ENCODE measurements around the gene MAN2A1.
"Not testable (repeated sequence)": the region's sequence is repeated elsewhere in the genome, so short reads cannot be mapped to it uniquely, and the experiment has no call there.

The MAN2A1 gene

DNA sequence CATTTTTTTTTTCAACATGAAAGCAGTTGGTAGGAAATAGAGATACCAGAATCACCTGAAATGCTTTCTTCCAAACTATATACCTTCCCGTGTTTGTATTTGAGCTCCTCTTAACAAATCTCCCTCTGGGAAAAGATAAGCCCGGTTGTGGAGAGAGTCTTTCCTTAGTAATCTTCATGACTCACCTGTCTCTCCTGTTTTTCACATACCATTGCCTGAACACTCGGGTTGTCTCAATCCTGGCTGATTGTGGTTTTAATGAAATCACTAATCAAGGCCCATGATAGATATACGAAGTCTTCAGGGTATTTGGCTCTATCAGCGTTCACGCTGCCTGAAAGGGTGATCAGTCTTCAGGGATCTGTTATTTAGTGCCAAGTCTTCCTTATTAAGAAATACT is 136.7 kb downstream of the MAN2A1 start:
- Histone ChIP-seq H3K79me2 (ENCODE audit: low read length) (peaks cover 44% of the 10 kb centered on the region), H3K27ac (ENCODE audit: low read length) (no peak overlapping the region), H3K27me3 (replicated peaks; ENCODE audit: insufficient read depth, low read length) (no peaks in the 10 kb centered on the region), H3K9me3 (replicated peaks; ENCODE audit: insufficient read depth, low read length) (no peaks in the 10 kb centered on the region), H3K9ac (ENCODE audit: low read length) (no peak overlapping the region), H3K4me2 (ENCODE audit: low read depth, low read length) (no peak overlapping the region), H3K36me3 (replicated peaks; ENCODE audit: insufficient read depth, low read length) (peaks cover 20% of the 10 kb centered on the region; the same call in 1 of the 2 replicates), H3K4me3 (ENCODE audit: low read length) (no peak overlapping the region), H3K9me2 (replicated peaks; ENCODE audit: insufficient read depth, low read length) (no peaks in the 10 kb centered on the region), H3K4me1 (ENCODE audit: low read length) (peaks cover 6% of the 10 kb centered on the region; the same call in 1 of the 2 replicates), H3F3A (ENCODE audit: insufficient read depth, low read length) (no peaks in the 10 kb centered on the region; the same call in 1 of the 2 replicates), H4K20me1 (ENCODE audit: insufficient read depth, low read length) (no peaks in the 10 kb centered on the region), H2AFZ (ENCODE audit: low read length) (no peak overlapping the region)
- no peak for DNase-seq
- no peak for TF ChIP-seq EZH2phosphoT487 (IDR thresholded peaks at IDR 0.05; ENCODE audit: low read length)
- no peak for TF ChIP-seq EZH2 (optimal IDR thresholded peaks at IDR 0.05; ENCODE audit: low read depth, low read length)

DNA sequence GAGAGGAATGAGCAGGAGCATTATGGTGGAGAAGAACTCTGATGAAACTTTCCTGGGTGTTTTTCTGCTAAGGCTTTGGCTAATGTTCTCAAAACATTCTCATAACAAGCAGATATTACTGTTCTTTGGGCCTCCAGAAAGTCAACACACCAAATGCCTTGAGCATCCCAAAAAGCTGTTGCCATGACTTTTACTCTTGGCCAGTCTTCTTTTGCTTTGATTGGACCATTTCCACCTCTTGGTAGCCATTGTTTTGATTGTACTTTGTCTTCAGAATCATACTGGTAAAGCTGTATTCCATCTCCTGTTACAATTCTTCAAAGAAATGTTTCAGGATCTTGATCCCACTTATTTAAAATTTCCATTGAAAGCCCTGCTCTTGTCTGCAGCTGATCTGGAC is 139.6 kb downstream of the MAN2A1 start:
- Histone ChIP-seq H3K36me3 (replicated peaks; ENCODE audit: insufficient read depth, low read length) (peaks cover 12% of the 10 kb centered on the region; the same call in 1 of the 2 replicates), H3K9ac (ENCODE audit: low read length) (no peak overlapping the region)

GRCh38 chr5:109830955-109831502 is 141.3 kb downstream of the MAN2A1 start:
- no peaks in the 10 kb centered on the region for H3K27me3 ChIP-seq (replicated peaks; ENCODE audit: insufficient read depth, low read length)
- no peaks in the 10 kb centered on the region for H3K9me2 ChIP-seq (replicated peaks; ENCODE audit: insufficient read depth, low read length)
- no peak overlapping the region for H3K4me3 ChIP-seq (ENCODE audit: low read length)
- H3K4me2 ChIP-seq (ENCODE audit: low read depth, low read length): no peak overlapping the region
- no peaks in the 10 kb centered on the region for H4K20me1 ChIP-seq (ENCODE audit: insufficient read depth, low read length)
- TF ChIP-seq EZH2phosphoT487 (IDR thresholded peaks at IDR 0.05; ENCODE audit: low read length): no peak
- no peak for TF ChIP-seq CTCF (IDR thresholded peaks at IDR 0.05; ENCODE audit: low read length)
- TF ChIP-seq EZH2 (optimal IDR thresholded peaks at IDR 0.05; ENCODE audit: low read depth, low read length): no peak
- H3K4me1 ChIP-seq (ENCODE audit: low read length): peaks cover 6% of the 10 kb centered on the region; the same call in 1 of the 2 replicates
- no peak for DNase-seq
- no peak overlapping the region for H3K27ac ChIP-seq (ENCODE audit: low read length)
- no peaks in the 10 kb centered on the region for H3K9me3 ChIP-seq (replicated peaks; ENCODE audit: insufficient read depth, low read length)
- no peak overlapping the region for H3K9ac ChIP-seq (ENCODE audit: low read length)
- H3K79me2 ChIP-seq (ENCODE audit: low read length): peaks cover 30% of the 10 kb centered on the region; the same call in 1 of the 2 replicates
- H2AFZ ChIP-seq (ENCODE audit: low read length): no peak overlapping the region
- peaks cover 10% of the 10 kb centered on the region; the same call in 1 of the 2 replicates for H3K36me3 ChIP-seq (replicated peaks; ENCODE audit: insufficient read depth, low read length)
- no peaks in the 10 kb centered on the region; the same call in 1 of the 2 replicates for H3F3A ChIP-seq (ENCODE audit: insufficient read depth, low read length)

More for the DNA sequence above, 139.6 kb downstream of the MAN2A1 start:
- H3K4me1 ChIP-seq (ENCODE audit: low read length): peaks cover 6% of the 10 kb centered on the region; the same call in 1 of the 2 replicates
- DNase-seq: no peak
- no peak overlapping the region for H2AFZ ChIP-seq (ENCODE audit: low read length)
- H3K9me2 ChIP-seq (replicated peaks; ENCODE audit: insufficient read depth, low read length): no peaks in the 10 kb centered on the region
- H3K27ac ChIP-seq (ENCODE audit: low read length): no peak overlapping the region
- TF ChIP-seq CTCF (IDR thresholded peaks at IDR 0.05; ENCODE audit: low read length) (no peak), EZH2 (optimal IDR thresholded peaks at IDR 0.05; ENCODE audit: low read depth, low read length) (no peak), EZH2phosphoT487 (IDR thresholded peaks at IDR 0.05; ENCODE audit: low read length) (no peak)
- H3F3A ChIP-seq (ENCODE audit: insufficient read depth, low read length): no peaks in the 10 kb centered on the region; the same call in 1 of the 2 replicates
- peaks cover 38% of the 10 kb centered on the region for H3K79me2 ChIP-seq (ENCODE audit: low read length)
- H3K27me3 ChIP-seq (replicated peaks; ENCODE audit: insufficient read depth, low read length): no peaks in the 10 kb centered on the region
- H3K4me2 ChIP-seq (ENCODE audit: low read depth, low read length): no peak overlapping the region
- no peak overlapping the region for H3K4me3 ChIP-seq (ENCODE audit: low read length)
- H4K20me1 ChIP-seq (ENCODE audit: insufficient read depth, low read length): no peaks in the 10 kb centered on the region
- no peaks in the 10 kb centered on the region for H3K9me3 ChIP-seq (replicated peaks; ENCODE audit: insufficient read depth, low read length)

GRCh38 chr5:109832207-109833188 is 142.8 kb downstream of the MAN2A1 start:
- H3K27ac ChIP-seq (ENCODE audit: low read length); H4K20me1 ChIP-seq (ENCODE audit: insufficient read depth, low read length); H3K9me3 ChIP-seq (replicated peaks; ENCODE audit: insufficient read depth, low read length); H3K4me2 ChIP-seq (ENCODE audit: low read depth, low read length); DNase-seq; H3K27me3 ChIP-seq (replicated peaks; ENCODE audit: insufficient read depth, low read length); H3K36me3 ChIP-seq (replicated peaks; ENCODE audit: insufficient read depth, low read length); H3K9me2 ChIP-seq (replicated peaks; ENCODE audit: insufficient read depth, low read length); H3K4me1 ChIP-seq (ENCODE audit: low read length); H2AFZ ChIP-seq (ENCODE audit: low read length); H3K9ac ChIP-seq (ENCODE audit: low read length); H3F3A ChIP-seq (ENCODE audit: insufficient read depth, low read length); H3K4me3 ChIP-seq (ENCODE audit: low read length): not testable (repeated sequence)
- H3K79me2 ChIP-seq (ENCODE audit: low read length): peaks cover 37% of the 10 kb centered on the region

All from MM.1S (cell line).